Right kidney (tissue), 1 donor: ENCODE data around the gene CFAP58.

Experiments used
- DNase-seq: peaks from one replicate; pipeline ENCODE4 v3.0.0-alpha.2; 2016

The CFAP58 gene

DNA sequence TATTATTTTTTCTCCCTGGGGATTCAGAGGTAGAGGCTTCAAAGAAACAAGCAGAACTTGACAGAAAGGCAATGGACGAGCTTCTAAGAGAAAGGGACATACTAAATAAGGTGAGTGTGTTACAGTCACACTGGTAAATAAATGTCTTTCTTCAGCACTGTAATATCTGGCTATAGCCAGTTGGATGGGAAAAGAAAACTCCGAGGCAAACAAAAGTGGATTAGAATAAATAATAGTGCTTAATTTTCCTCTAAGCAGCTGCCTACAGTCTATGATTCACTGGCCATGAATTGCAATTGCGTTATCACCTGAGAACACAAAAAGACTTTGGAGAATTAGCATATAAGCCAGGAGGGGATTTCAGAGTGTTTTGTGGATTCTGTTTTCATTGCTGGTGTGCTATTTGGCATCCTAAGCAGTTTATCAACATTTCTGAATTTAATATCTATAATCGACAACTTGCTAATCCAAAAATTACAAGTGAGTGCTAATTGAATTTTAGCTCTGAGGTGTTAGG, 23.2 kb downstream of the CFAP58 start:
- DNase-seq, result no peak

DNA sequence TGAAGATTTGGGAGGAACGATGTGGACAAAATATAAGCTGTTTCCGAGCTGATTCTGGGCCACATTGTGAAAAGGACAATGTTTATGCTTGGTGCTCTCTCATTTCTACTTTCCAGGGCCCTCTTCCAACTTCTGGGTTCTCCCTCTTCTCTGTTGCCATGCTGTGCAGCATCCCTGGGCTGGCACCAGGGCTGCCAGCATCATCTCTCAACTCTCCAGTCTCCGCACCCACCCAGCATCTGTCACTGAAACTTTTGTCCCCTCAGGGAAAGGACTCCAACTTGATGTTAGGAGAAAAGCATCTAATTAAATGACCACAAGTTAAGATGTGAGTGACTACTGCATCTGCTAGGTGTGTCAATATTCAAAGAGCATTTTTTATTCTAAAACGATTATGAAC, 26.7 kb downstream of the CFAP58 start:
- no peak for DNase-seq

DNA sequence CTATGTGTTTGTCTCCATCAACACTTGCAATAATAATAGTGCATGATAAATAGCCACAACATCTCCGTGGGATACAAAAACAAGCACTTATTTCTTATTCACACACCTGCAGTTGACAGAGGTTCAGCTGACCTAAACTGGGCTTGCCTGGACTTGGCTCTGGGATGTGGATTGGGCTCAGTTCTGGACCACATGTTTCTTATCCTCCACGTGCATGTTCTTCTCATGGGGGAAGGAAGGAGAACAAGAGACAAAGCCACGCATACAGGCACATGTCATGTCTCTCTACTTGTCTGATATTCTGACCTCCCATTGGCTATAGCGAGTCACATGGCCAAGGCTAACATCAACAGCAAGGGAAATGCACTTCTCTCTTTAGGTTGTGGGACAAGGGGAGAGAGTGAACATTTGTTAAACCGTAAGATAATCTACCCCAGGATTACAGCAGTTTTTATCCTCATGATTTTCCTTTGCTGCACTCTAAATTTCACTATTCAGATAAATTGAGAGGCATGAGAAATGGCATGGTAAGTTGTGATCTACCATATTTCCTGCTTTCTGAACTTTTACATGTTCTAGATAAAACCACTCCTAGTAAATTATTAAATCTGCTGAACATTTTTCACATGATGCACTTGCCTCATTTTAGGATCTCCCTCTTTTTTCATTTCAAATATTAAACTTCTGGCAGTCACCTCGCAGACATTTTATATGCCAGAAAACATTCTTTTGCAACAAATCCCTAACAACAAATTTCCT, 33.7 kb downstream of the CFAP58 start:
- DNase-seq, result no peak

DNA sequence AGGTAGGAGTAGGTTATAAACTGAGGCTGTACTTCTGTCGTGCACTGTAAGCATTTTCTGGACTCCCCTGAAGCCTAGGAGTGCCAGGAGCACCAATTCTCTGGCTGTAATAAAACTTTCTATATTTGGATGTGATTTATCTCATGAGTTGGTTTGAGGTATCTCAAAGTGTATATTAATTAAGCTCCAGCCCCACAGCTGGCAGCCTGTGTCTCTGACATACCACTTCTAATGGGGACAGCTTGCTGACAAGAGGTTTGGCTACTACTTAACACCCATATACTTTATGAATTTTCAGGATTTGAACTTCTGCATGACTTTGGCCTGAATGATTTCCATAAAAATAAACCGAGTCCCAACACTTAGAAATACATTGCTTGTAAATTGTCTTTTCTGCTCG, 35.2 kb downstream of the CFAP58 start:
- DNase-seq, result no peak

DNA sequence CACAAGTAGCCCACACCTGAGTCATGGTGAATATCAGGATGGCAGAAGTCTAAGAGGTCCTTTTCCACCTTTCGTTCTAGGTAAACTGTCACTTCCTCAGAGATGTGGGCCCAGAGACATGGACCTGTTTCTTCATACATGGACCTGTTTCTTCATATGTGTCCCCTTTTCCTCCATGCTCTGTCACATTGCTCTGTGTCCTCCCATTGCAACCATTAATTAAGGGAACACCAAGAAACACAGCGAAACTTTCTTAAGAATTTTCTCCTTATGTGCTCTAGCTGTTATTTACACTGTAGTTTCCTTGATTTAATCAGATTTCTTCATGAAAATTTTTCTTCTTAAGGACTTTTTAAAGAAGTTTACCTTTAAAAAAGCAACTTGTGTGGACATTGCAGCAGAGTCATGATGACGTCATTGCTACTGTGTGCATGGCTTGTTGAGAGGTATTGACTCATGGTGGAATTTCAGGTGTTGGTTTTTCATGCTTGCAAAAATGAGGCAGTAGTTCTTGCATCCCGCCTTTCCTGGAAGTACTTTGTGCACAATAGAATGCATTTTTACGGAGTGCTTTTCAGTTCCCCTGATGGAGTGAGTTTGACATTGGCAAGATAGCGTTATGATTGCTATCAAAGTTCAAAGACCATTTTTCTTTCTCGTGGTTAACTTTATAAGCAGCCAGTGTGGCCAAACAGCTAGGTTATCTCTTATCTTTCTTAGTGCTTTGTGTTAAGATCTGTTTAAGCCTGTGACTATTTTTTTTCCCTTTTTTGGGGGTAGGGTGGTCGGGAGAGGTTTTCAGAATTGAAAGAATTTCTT, 37.7 kb downstream of the CFAP58 start:
- no peak for DNase-seq

DNA sequence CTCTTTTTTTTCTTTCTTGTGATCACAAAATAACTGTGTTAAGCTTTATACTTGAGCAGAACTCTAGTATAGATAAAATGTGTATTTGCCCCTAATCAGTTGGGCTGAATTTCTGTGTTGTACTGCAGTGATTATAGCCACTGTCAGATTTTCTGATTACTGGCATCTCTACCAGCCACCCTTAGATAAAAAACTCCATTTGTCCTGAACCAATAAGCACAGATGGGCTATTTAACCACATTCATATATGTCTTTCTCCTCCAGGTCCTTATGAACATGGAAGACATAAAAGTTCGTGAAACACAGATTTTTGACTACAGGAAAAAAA, 38.3 kb downstream of the CFAP58 start:
- no peak for DNase-seq

DNA sequence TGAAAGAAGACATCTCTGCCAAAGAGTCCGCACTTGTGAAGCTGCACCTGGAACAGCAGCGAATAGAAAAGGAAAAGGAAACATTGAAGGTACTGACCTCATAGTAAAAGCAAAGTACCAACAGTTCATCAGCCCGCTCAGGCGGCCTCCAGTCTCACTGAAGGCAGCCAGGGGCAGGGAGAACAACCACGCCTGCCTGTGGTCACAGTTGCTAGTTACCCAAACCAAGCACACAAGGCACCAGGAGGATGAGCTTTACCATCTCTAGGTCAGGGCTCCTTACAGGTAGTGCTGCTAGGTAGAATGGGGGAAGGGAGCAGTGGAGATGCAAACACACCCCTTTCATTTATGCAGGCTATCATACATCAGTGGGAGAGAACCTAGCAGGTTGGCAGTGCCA, 39.8 kb downstream of the CFAP58 start:
- no peak for DNase-seq

DNA sequence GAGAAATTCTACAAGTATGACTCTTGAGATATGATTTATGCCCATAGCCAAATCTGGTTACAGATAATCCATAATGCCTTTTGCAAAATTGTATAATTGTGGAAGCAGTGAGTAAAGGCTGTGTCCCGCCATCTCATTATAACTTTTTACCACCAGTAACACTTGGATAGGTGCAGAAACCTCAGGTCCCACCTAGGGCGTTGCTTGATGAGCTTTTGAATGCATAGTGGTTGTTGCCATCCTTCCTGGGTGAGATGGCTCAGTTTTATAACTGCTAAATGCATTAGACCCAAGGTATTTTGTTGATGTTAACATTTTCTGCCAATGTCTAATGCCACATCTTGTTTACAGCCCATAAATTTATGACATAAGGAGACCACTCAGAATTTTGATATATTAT, 42.9 kb downstream of the CFAP58 start:
- DNase-seq, result no peak

DNA sequence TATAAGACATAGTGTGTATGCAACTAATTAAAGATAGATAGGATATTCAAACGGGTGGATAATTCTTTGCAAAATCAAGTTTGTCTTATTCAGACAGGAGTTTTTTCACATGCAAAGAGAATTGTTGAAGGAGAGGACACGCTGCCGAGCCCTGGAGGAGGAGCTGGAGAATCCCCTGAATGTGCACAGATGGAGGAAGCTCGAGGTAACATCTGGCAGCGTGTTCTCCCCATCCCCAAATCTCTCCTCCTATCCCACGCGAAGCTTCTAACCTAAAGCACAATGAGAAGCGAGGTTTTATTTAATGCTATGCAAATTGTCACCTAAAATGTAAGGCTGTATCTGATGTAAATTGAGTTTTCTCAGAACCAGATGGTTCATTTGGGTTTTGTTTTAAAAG, 50.0 kb downstream of the CFAP58 start:
- no peak for DNase-seq

DNA sequence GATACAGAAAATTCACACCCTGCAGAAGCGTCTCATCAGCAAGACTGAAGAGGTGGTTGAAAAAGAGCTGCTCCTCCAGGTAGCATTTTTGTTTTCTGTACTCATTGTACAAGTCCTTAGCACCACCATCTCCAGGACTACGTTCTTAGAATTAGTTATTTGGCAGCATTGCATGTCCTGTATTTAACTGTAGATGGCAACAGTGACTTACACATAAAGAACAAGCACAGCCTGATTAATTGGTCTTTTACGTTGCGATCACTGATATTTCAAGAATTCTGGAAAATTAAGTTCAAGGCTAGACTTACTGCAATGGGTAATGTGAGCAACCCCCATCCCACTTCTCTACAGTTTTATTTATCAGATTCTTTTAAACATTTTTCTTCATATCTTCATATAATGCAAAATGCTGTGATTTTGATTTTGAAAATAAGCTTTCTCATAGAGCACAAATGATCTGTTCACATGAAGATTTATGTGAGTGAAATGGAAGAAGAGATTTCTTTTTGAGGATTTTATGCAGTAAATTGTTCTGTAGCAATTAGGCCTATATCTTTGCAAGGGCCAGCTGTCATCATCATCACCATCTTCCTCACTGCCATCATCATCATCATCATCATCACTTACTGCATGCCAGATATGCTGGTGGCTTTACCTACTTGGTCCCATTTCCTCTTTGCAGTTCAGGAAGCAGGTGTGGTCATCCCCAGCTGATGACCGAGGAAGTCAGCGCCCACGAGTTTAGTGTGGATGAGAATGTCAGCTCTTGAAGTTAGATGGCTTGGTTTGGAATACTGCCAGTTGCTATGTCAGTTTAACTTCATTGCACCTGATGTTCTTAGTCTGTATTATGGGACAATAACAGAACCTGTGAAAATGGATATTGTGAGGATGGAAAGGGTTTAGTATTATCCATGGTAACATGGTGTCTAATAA, 53.4 kb downstream of the CFAP58 start:
- DNase-seq, result no peak

DNA sequence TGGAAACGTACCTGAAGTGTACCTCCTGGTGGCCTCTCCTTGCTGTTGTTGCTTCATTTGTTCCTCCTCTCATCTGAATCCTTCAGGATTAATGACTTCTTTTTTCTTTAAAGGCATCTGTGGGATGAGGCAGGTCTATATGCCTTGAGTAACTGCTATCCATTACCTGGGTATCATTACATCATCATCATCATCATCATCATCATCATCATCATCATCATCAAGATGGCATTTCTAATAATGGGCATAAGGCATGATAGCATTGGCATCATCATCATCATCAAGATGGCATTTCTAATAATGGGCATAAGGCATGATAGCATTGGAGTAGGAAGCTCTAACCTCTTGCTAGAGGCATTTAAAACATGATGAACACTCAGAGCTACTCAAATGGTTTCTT, 59.9 kb downstream of the CFAP58 start:
- DNase-seq, result no peak

DNA sequence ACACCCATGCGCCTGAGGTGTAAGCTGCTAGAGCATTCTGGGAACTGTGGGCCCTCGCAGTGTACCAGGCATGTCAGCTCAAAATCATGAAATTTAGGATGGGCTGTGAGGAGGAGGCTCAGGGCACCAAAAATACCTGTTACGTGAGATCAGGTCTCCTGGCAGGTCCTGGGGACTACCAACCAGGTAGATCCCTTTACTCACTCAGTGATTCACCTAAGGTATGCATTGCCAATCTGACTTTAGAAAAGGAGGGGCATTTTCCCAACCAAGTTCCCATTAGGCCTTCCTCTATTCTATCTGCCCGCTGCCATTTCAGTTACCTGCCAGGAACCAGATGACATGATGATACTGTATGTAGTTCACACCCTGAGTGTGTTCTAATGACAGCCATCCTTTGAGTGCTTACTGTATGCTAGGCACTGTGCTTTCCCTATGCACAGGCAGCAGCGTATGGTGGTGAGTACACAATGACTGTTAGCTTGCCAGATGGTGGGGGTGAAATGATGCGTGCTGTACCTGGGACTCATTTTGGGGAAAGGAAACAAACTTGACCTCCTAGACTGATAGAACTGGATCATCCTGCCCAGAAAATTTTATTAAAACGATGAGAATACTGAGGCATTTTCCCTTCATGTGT, 62.0 kb downstream of the CFAP58 start:
- DNase-seq, result no peak

DNA sequence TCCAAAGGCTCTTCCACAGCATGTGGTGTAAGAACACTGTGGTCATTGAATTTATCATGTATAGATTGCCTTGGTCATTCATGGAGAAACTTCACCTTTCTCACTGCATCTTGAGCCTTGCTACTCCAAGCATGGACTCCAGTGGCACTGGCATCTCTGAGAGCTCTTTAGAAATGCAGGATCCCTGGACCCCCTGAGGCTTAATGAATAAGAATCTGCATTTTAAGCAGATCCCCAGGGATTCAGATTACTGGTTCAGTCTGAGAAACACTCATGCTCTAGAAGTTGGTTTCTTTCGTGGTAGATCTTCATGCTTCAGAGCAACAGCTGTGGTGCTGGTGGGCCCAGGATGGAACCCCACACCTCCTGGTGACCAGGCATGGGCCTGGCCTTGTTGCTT, 63.2 kb downstream of the CFAP58 start:
- DNase-seq, result no peak

DNA sequence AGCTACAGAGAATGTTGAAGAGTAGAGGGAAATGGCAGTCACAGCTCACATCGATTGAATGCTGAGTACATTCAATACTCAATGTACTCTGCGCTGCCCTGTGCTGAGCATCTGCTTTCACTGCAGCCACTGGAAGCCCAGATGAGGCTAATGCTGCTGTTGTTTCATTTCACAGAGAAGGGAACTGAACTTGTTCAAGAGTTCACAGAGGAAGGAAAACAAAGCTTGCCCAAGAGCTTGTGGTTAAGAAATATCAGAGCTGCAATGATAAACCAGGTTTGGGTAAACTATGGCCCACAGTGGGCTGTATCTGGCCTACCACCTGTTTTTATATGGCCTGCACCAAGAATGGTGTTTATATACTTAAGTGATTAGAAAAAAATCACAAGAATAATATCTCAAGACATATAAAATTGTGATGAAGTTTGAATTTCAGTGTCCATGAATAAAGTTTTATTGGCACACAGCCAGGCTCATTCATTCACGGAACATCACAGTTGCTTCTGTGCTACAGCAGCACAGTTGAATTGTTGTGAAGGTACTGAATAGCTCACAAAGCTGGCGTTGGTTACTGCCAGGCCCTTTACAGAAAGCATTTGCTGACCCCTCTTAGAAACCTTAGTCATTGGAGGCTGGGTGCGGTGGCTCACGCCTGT, 64.1 kb downstream of the CFAP58 start:
- no peak for DNase-seq

DNA sequence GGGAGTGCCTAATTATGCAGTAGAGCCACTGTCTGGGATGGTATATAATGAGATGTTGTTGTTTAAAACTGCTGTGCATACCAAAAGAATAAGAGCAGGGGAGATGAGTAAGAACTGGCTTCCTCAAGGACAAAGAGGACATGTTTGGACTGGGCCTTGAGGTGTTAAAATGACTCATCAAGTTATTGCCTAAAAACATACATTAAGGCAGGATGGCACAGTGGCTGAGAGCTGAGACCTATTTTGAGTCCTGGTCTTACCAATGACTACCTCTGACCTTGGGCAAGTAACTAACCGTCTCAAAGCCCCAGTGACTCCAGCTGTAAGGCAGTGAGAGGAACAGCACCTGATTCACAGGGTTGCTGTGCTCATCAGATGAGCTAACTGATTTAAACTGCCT, 71.1 kb downstream of the CFAP58 start:
- DNase-seq, result no peak

DNA sequence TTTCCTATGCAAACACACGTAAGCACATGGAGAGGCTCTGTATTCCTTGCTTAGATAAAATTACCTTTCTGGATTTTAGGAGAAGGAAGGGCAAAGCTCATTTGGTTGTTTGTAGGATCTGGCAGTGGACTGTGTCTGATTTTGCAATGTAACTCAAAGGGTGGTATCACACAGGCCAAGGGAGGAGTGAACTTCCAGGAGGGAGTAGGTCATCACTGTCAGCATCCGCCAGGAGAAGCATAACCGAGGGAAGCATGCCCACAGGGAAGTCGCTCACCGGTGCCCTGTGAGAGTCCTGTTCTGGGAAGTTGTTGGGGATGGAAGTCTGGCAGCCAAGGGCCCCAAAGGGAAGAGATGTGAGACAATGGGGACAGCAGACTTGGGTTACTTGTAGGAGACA, 74.4 kb downstream of the CFAP58 start:
- DNase-seq, result no peak

DNA sequence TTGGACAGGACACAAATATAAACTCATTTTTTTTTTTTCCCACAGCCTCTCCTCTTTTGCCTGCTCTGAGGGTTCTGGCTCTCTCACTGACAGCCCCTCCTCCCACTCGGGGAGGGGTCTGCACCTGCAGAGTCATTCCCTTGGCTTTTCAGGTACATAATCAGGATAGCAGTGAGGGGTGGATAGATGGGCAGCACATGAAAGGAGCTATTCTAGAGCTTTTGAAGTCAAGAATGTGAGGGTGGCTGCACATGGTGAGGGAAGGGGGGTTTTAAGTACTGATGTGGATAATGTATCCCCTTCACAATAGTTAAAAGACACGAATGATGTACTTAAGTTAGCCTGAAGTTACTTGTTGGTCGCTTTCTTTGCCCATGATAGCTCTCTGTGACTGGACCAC, 76.2 kb downstream of the CFAP58 start:
- no peak for DNase-seq

DNA sequence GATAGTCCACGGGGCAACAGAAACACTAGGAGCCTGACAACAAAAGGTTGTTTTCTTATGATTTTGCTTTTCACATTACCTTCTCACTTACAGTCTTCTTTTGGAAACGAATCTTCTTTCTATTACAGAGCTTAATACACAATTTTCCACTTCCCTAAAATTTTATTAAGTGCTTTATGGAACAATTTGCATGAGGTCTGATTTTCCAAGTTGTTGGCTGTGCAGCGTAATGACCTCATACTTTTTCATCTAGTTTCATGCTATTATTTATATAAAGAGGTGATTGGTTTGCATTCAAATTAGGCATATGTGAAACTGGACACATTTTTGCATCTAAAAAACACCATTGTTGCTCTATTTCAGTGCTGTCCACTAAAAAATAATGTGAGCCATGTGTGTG, 76.7 kb downstream of the CFAP58 start:
- no peak for DNase-seq

DNA sequence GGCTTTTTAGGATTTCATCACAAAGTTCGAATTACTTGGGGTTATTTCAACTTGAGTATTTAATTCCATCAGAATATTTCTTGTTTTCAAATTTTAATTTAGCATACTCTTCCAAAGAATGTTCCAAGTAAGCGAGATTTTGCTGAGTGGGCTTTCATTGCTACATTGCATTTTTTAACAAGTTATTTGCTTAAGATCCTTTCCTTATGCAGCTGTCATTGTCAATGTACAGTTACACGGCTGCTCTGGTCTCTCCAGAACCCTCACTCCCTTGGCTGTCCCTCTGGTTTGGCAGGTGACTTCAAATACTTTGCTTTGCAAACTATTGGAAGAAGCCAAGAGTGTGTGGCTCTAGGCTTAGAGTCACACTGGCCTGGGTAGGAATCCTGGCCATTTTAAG, 80.0 kb downstream of the CFAP58 start:
- DNase-seq, result no peak

DNA sequence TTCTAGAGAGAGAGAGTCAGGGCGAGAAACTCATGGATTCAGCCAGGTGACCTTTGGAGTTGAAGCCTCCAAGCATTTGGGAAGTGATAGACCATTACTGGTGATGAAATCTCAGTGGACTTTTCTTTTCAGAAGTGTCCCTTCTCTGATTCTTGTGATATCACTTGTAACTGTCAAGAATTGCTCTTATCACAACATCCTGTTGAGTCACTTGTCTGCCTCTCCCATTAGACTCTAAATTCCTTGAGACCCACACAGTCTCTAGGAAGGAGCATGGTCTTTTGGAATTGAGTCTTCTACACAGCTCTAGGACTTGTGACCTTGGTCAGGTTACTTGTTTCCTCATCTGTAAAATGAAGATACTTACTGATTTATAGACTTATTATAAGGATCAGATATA, 81.0 kb downstream of the CFAP58 start:
- DNase-seq, result no peak

DNA sequence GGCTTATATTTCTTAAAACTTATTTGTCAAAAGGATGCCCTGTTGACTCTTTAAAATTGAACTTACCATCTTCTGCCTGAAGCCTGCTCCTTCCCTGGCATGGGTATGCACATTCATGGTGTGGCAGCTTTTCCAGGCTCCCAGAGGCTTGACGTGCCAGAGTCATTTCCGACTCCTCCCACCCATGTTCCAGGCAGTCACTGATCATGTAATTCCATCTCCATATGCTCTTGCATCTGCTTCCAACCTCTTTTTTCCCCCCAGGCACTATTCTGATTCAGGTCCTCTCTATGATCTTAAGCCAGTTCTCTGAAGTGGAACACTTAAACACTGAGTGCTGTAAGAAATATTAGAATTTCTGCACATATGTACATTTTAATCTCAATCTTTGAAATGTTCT, 82.2 kb downstream of the CFAP58 start:
- no peak for DNase-seq

DNA sequence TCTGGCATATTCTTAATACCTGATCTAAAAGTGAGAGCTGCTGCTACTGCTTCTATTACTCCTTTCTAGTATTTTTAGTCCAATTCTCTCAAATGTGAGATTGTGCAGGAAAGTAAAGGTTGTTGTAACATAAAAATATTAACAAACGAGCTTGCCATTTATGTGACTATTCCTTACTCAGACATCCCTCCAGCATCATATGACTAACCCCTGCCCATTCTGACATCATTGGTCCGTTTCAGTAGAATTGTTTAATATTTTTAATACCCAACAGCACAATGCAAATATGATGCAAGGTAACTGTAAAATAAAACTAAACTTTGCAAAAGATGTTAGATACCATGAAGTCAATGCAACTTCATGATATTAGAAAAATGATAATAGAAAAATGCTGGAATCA, 83.6 kb downstream of the CFAP58 start:
- DNase-seq, result no peak
